ENCODE data around the gene EXO1. TPM values are rescaled to one million over a fixed set of nuclear protein-coding genes. Genes with fewer than 3 reads are reported as not detected.

EXO1 gene
- total RNA-seq, 1 experiment from 2014 or later: 18.5 TPM

GRCh38 chr1:241834733-241835377 lies 13.1 kb upstream of the EXO1 start:
- POLR2A ChIA-PET: no interaction called here
- BruUV-seq (replicated peaks): no TSS peak
- TF ChIP-seq, protein P1, sequence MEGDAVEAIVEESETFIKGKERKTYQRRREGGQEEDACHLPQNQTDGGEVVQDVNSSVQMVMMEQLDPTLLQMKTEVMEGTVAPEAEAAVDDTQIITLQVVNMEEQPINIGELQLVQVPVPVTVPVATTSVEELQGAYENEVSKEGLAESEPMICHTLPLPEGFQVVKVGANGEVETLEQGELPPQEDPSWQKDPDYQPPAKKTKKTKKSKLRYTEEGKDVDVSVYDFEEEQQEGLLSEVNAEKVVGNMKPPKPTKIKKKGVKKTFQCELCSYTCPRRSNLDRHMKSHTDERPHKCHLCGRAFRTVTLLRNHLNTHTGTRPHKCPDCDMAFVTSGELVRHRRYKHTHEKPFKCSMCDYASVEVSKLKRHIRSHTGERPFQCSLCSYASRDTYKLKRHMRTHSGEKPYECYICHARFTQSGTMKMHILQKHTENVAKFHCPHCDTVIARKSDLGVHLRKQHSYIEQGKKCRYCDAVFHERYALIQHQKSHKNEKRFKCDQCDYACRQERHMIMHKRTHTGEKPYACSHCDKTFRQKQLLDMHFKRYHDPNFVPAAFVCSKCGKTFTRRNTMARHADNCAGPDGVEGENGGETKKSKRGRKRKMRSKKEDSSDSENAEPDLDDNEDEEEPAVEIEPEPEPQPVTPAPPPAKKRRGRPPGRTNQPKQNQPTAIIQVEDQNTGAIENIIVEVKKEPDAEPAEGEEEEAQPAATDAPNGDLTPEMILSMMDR (IDR thresholded peaks at IDR 0.05; ENCODE audit: insufficient read depth in 1 of 2, low read depth in 1 of 2, low read length in 1 of 2, severe bottlenecking in 1 of 2, unreplicated experiment in 1 of 2): peak; percentile 68 to 79
- Histone ChIP-seq H3K9me3 (no peaks in the 10 kb centered on the region), H3K36me3 (ENCODE audit: control insufficient read depth, insufficient read depth, low read length) (no peaks in the 10 kb centered on the region), H3K4me1 (no peaks in the 10 kb centered on the region), H3K4me3 (ENCODE audit: low read depth, low read length) (no peak overlapping the region), H3K27me3 (replicated peaks; ENCODE audit: control insufficient read depth, insufficient read depth, low read length) (no peaks in the 10 kb centered on the region)
- no peak overlapping the region for H3K4me3 Mint-ChIP-seq (ENCODE audit: unreplicated experiment)
- CTCF ChIA-PET: no interaction called here
- no peaks in the 10 kb centered on the region for H3K9me3 Mint-ChIP-seq (ENCODE audit: unreplicated experiment)
- H3K36me3 Mint-ChIP-seq (ENCODE audit: insufficient read depth, unreplicated experiment): no peaks in the 10 kb centered on the region
- peaks cover 4% of the 10 kb centered on the region for H3K27me3 Mint-ChIP-seq (ENCODE audit: insufficient read depth, unreplicated experiment)
- peak in 1 of 2 experiments; percentile 23 for DNase-seq
- H3K27ac Mint-ChIP-seq (ENCODE audit: unreplicated experiment): no peak overlapping the region
- intact Hi-C loops (cut with micrococcal nuclease; ENCODE audit: unreplicated experiment): loop anchor here (1.0 kb wide), 3 partner anchors 224 to 304 kb away; no protein-coding TSS in a partner anchor
- peaks cover 10% of the 10 kb centered on the region for H3K4me1 Mint-ChIP-seq (ENCODE audit: low read depth, unreplicated experiment)

- no TSS peak for BruUV-seq (replicated peaks)
These were observed 11.1 kb upstream of the EXO1 start for GRCh38 chr1:241836941-241837340.

GRCh38 chr1:241837416-241837815 lies 10.6 kb upstream of the EXO1 start:
- intact Hi-C loops (cut with micrococcal nuclease; ENCODE audit: unreplicated experiment): no loop called here
- H3K4me3 Mint-ChIP-seq (ENCODE audit: unreplicated experiment): no peak overlapping the region
- POLR2A ChIA-PET: no interaction called here
- no peak overlapping the region for H3K4me3 ChIP-seq (ENCODE audit: low read depth, low read length)
- no peaks in the 10 kb centered on the region for H3K36me3 ChIP-seq (ENCODE audit: control insufficient read depth, insufficient read depth, low read length)
- BruUV-seq (replicated peaks): no TSS peak
- CTCF ChIA-PET: no interaction called here
- peaks cover 10% of the 10 kb centered on the region for H3K4me1 Mint-ChIP-seq (ENCODE audit: low read depth, unreplicated experiment)
- H3K27me3 ChIP-seq (replicated peaks; ENCODE audit: control insufficient read depth, insufficient read depth, low read length): no peaks in the 10 kb centered on the region
- H3K4me1 ChIP-seq: no peaks in the 10 kb centered on the region
- no peaks in the 10 kb centered on the region for H3K9me3 ChIP-seq
- H3K27ac Mint-ChIP-seq (ENCODE audit: unreplicated experiment): no peak overlapping the region
- TF ChIP-seq, protein P1 (IDR thresholded peaks at IDR 0.05; ENCODE audit: insufficient read depth in 1 of 2, low read depth in 1 of 2, low read length in 1 of 2, severe bottlenecking in 1 of 2, unreplicated experiment in 1 of 2): no peak
- no peaks in the 10 kb centered on the region for H3K9me3 Mint-ChIP-seq (ENCODE audit: unreplicated experiment)
- H3K27me3 Mint-ChIP-seq (ENCODE audit: insufficient read depth, unreplicated experiment): peaks cover 4% of the 10 kb centered on the region
- DNase-seq: no peak
- no peaks in the 10 kb centered on the region for H3K36me3 Mint-ChIP-seq (ENCODE audit: insufficient read depth, unreplicated experiment)

More at GRCh38 chr1:241836941-241837340, 11.1 kb upstream of the EXO1 start:
- H3K9me3 ChIP-seq: no peaks in the 10 kb centered on the region
- no peaks in the 10 kb centered on the region for H3K36me3 ChIP-seq (ENCODE audit: control insufficient read depth, insufficient read depth, low read length)
- H3K27ac Mint-ChIP-seq (ENCODE audit: unreplicated experiment): no peak overlapping the region
- intact Hi-C loops (cut with micrococcal nuclease; ENCODE audit: unreplicated experiment): no loop called here
- TF ChIP-seq, protein P1 (IDR thresholded peaks at IDR 0.05; ENCODE audit: insufficient read depth in 1 of 2, low read depth in 1 of 2, low read length in 1 of 2, severe bottlenecking in 1 of 2, unreplicated experiment in 1 of 2): no peak
- H3K27me3 Mint-ChIP-seq (ENCODE audit: insufficient read depth, unreplicated experiment): peaks cover 4% of the 10 kb centered on the region
- H3K4me3 ChIP-seq (ENCODE audit: low read depth, low read length): no peak overlapping the region
- H3K4me3 Mint-ChIP-seq (ENCODE audit: unreplicated experiment): no peak overlapping the region
- ChIA-PET CTCF (no interaction called here), POLR2A (no interaction called here)
- no peaks in the 10 kb centered on the region for H3K36me3 Mint-ChIP-seq (ENCODE audit: insufficient read depth, unreplicated experiment)
- DNase-seq: no peak
- H3K4me1 ChIP-seq: no peaks in the 10 kb centered on the region
- peaks cover 10% of the 10 kb centered on the region for H3K4me1 Mint-ChIP-seq (ENCODE audit: low read depth, unreplicated experiment)
- no peaks in the 10 kb centered on the region for H3K9me3 Mint-ChIP-seq (ENCODE audit: unreplicated experiment)
- no peaks in the 10 kb centered on the region for H3K27me3 ChIP-seq (replicated peaks; ENCODE audit: control insufficient read depth, insufficient read depth, low read length)
